ENCODE measurements around the gene ABCB8. TPM values are rescaled to one million over a fixed set of nuclear protein-coding genes. Genes with fewer than 3 reads are reported as not detected.

The ABCB8 gene
- total and polyA plus RNA-seq, 9 of the 15 experiments (the other 6 are each of a cell fraction or from before 2014, with no cell fraction given), result 7.6 to 106 (median 36.3) TPM

- TF ChIP-seq MBD1 (CRISPR knock-in tag; IDR thresholded peaks at IDR 0.05), result no peak
- TF ChIP-seq ZFP91 (CRISPR knock-in tag; IDR thresholded peaks at IDR 0.05), result no peak
- no peak for TF ChIP-seq WHSC1 (IDR thresholded peaks at IDR 0.05; ENCODE audit: low read length)
- TF ChIP-seq RERE (CRISPR knock-in tag; IDR thresholded peaks at IDR 0.05; ENCODE audit: borderline replicate concordance), result peak; percentile 19; the same call in 1 of the 2 replicates
- TF ChIP-seq EWSR1 (IDR thresholded peaks at IDR 0.05; ENCODE audit: borderline replicate concordance, low read depth, partially characterized antibody), result no peak
- peak; percentile 97 for TF ChIP-seq TFAP4 (CRISPR knock-in tag; IDR thresholded peaks at IDR 0.05; ENCODE audit: borderline replicate concordance)
- peak; percentile 96 for TF ChIP-seq TCF3 (CRISPR knock-in tag; IDR thresholded peaks at IDR 0.05)
- TF ChIP-seq KDM5B (IDR thresholded peaks at IDR 0.05; ENCODE audit: insufficient replicate concordance, low read depth, low read length), result peak; percentile 71
- 0 out of 2 replicates have a peak, but pooled peaks have one; percentile 62 for TF ChIP-seq ZNF75A (CRISPR knock-in tag; IDR thresholded peaks at IDR 0.05)
- TF ChIP-seq ZNF124 (CRISPR knock-in tag; IDR thresholded peaks at IDR 0.05), result no peak
- TF ChIP-seq CAMTA2 (CRISPR knock-in tag; conservative IDR thresholded peaks at IDR 0.05), result no peak
- no peak for TF ChIP-seq SP2 (IDR thresholded peaks at IDR 0.05; ENCODE audit: extremely low read depth, low read depth, low read length, poor library complexity, severe bottlenecking)
- TF ChIP-seq POLR3A (IDR thresholded peaks at IDR 0.05; ENCODE audit: borderline replicate concordance, extremely low read depth, insufficient read depth, insufficient read length), result no peak
- TF ChIP-seq ZNF280A (IDR thresholded peaks at IDR 0.05; ENCODE audit: low read depth, partially characterized antibody), result no peak
- TF ChIP-seq GATAD2A (IDR thresholded peaks at IDR 0.05), result peak; percentile 64; the same call in 1 of the 2 replicates
These were observed 34.0 kb upstream of the ABCB8 start (continued) for GRCh38 chr7:150994141-150994837.

Data from K562 (cell line).